K562 (cell line): ENCODE data around the gene BAD. TPM values are rescaled to one million over a fixed set of nuclear protein-coding genes. Genes with fewer than 3 reads are reported as not detected.

ENCODE experiments used
- LEF1 ChIP-seq: fragments of 450-650 bp; IDR thresholded peaks from 2 replicates; pipeline ENCODE4 v1.6.1; 2016; ENCODE audit warnings: mild to moderate bottlenecking
- MTA2 ChIP-seq: fragments of 450-650 bp; IDR thresholded peaks from 2 replicates; pipeline ENCODE4 v1.6.1; 2016; ENCODE audit warnings: low read depth
- PKNOX1 ChIP-seq: fragments of 450-650 bp; IDR thresholded peaks from 2 replicates; pipeline ENCODE4 v1.6.1; 2016
- RBFOX2 ChIP-seq: fragments of 200-400 bp; formaldehyde crosslinking; IDR thresholded peaks from 2 replicates; pipeline ENCODE4 v1.6.1; 2017; ENCODE audit warnings: low read depth, mild to moderate bottlenecking, low read length, moderate library complexity
- U2AF1 ChIP-seq: fragments of 200-400 bp; formaldehyde crosslinking; optimal IDR thresholded peaks from 2 replicates; pipeline ENCODE3; 2017; ENCODE audit warnings: mild to moderate bottlenecking, low read depth, low read length, moderate library complexity
- ZBTB7A ChIP-seq: IDR thresholded peaks from 2 replicates; pipeline ENCODE4 v1.6.1; 2011; ENCODE audit warnings: low read depth, mild to moderate bottlenecking, low read length, moderate library complexity, borderline replicate concordance; ENCODE audit not compliant: control insufficient read depth
- polyA plus RNA-seq, 8 experiments: library from polyadenylated mRNA; depleted of rRNA in 4 of 8; stranded (reverse) in 5 of 8; unstranded in 3 of 8; fragments of >200 nt; fragmentation: Nextera tagmentation in 2 of 8; fragmentation: Illumina TruSeq in 1 of 8; extraction: Ambion mirVana in 2 of 8; extraction: Trizol in 1 of 8; gene quantifications; 2 replicates each; pipeline versions ENCODE4 v1.2.1 to v1.2.3, GENCODE V29; 2011 to 2014; ENCODE audit warnings: inconsistent platforms in 1 of 8, missing spikeins in 1 of 8
- total RNA-seq, 7 experiments: library from RNA; depleted of rRNA in 6 of 7; stranded (reverse); fragments of >200 nt in 6 of 7; fragmentation: Illumina TruSeq in 2 of 7; extraction: Trizol in 2 of 7; gene quantifications; 2 replicates each; pipeline versions ENCODE4 v1.2.1 to v1.2.3, GENCODE V29; 2011 to 2021; ENCODE audit warnings: low replicate concordance in 1 of 7
- TF ChIP-seq, protein P1 (sequence below): fragments of 200-600 bp; sonication (generic); IDR thresholded peaks from one replicate; pipeline ENCODE4 v1.6.1; 2012; ENCODE audit warnings: mild to moderate bottlenecking, low read depth, low read length, inconsistent platforms

The BAD gene
- total and polyA plus RNA-seq, 9 of the 15 experiments (the other 6 are each of a cell fraction or from before 2014, with no cell fraction given), result 0.61 to 45.6 (median 11.8) TPM

- TF ChIP-seq RBFOX2 (no peak), U2AF1 (no peak), LEF1 (no peak), MTA2 (no peak), ZBTB7A (no peak), PKNOX1 (peak; percentile 9; the same call in 1 of the 2 replicates)
- TF ChIP-seq, protein P1, sequence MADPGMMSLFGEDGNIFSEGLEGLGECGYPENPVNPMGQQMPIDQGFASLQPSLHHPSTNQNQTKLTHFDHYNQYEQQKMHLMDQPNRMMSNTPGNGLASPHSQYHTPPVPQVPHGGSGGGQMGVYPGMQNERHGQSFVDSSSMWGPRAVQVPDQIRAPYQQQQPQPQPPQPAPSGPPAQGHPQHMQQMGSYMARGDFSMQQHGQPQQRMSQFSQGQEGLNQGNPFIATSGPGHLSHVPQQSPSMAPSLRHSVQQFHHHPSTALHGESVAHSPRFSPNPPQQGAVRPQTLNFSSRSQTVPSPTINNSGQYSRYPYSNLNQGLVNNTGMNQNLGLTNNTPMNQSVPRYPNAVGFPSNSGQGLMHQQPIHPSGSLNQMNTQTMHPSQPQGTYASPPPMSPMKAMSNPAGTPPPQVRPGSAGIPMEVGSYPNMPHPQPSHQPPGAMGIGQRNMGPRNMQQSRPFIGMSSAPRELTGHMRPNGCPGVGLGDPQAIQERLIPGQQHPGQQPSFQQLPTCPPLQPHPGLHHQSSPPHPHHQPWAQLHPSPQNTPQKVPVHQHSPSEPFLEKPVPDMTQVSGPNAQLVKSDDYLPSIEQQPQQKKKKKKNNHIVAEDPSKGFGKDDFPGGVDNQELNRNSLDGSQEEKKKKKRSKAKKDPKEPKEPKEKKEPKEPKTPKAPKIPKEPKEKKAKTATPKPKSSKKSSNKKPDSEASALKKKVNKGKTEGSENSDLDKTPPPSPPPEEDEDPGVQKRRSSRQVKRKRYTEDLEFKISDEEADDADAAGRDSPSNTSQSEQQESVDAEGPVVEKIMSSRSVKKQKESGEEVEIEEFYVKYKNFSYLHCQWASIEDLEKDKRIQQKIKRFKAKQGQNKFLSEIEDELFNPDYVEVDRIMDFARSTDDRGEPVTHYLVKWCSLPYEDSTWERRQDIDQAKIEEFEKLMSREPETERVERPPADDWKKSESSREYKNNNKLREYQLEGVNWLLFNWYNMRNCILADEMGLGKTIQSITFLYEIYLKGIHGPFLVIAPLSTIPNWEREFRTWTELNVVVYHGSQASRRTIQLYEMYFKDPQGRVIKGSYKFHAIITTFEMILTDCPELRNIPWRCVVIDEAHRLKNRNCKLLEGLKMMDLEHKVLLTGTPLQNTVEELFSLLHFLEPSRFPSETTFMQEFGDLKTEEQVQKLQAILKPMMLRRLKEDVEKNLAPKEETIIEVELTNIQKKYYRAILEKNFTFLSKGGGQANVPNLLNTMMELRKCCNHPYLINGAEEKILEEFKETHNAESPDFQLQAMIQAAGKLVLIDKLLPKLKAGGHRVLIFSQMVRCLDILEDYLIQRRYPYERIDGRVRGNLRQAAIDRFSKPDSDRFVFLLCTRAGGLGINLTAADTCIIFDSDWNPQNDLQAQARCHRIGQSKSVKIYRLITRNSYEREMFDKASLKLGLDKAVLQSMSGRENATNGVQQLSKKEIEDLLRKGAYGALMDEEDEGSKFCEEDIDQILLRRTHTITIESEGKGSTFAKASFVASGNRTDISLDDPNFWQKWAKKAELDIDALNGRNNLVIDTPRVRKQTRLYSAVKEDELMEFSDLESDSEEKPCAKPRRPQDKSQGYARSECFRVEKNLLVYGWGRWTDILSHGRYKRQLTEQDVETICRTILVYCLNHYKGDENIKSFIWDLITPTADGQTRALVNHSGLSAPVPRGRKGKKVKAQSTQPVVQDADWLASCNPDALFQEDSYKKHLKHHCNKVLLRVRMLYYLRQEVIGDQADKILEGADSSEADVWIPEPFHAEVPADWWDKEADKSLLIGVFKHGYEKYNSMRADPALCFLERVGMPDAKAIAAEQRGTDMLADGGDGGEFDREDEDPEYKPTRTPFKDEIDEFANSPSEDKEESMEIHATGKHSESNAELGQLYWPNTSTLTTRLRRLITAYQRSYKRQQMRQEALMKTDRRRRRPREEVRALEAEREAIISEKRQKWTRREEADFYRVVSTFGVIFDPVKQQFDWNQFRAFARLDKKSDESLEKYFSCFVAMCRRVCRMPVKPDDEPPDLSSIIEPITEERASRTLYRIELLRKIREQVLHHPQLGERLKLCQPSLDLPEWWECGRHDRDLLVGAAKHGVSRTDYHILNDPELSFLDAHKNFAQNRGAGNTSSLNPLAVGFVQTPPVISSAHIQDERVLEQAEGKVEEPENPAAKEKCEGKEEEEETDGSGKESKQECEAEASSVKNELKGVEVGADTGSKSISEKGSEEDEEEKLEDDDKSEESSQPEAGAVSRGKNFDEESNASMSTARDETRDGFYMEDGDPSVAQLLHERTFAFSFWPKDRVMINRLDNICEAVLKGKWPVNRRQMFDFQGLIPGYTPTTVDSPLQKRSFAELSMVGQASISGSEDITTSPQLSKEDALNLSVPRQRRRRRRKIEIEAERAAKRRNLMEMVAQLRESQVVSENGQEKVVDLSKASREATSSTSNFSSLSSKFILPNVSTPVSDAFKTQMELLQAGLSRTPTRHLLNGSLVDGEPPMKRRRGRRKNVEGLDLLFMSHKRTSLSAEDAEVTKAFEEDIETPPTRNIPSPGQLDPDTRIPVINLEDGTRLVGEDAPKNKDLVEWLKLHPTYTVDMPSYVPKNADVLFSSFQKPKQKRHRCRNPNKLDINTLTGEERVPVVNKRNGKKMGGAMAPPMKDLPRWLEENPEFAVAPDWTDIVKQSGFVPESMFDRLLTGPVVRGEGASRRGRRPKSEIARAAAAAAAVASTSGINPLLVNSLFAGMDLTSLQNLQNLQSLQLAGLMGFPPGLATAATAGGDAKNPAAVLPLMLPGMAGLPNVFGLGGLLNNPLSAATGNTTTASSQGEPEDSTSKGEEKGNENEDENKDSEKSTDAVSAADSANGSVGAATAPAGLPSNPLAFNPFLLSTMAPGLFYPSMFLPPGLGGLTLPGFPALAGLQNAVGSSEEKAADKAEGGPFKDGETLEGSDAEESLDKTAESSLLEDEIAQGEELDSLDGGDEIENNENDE, result no peak
These were observed 18.9 kb upstream of the BAD start (continued) for GRCh38 chr11:64303109-64304031.
